H54 (cell line): ENCODE data around the gene ANKRD11.
A peak's percentile ranks its signal among the peaks of the same experiment; 100 is the strongest.

Experiments
- DNase-seq: peaks from one replicate; pipeline ENCODE4 v3.0.0; 2011; ENCODE audit warnings: low spot score, mixed read lengths; ENCODE audit not compliant: insufficient read length
- FAIRE-seq: peaks from 3 replicates; lab custom pipeline; 2011; peaks lifted over from hg19 to GRCh38; lab: Jason Lieb, UNC
- POLR2A ChIP-seq: IDR thresholded peaks from 2 replicates; pipeline ENCODE4 v1.6.1; 2011; ENCODE audit warnings: low read depth, mild to moderate bottlenecking, low read length

The ANKRD11 gene

GRCh38 chr16:89320782-89321501 lies 169.4 kb downstream of the ANKRD11 start:
- DNase-seq, result peak; percentile 47
- FAIRE-seq, result no peak
- TF ChIP-seq POLR2A, result no peak

- TF ChIP-seq POLR2A, result peak; percentile 22; the same call in 1 of the 2 replicates
- DNase-seq (peak; percentile 70), FAIRE-seq (no peak)
These were observed 170.2 kb downstream of the ANKRD11 start for GRCh38 chr16:89319886-89320781.

GRCh38 chr16:89319631-89319885 lies 170.8 kb downstream of the ANKRD11 start:
- no peak for TF ChIP-seq POLR2A
- DNase-seq (no peak), FAIRE-seq (no peak)

GRCh38 chr16:89318871-89319630 lies 171.3 kb downstream of the ANKRD11 start:
- no peak for TF ChIP-seq POLR2A
- no peak for DNase-seq
- FAIRE-seq, result no peak

GRCh38 chr16:89318430-89318758 lies 172.0 kb downstream of the ANKRD11 start:
- FAIRE-seq, result no peak
- no peak for DNase-seq
- TF ChIP-seq POLR2A, result no peak

- no peak for FAIRE-seq
- DNase-seq, result no peak
- no peak for TF ChIP-seq POLR2A
These were observed 172.5 kb downstream of the ANKRD11 start for GRCh38 chr16:89317729-89318429.

GRCh38 chr16:89317101-89317671 lies 173.2 kb downstream of the ANKRD11 start:
- DNase-seq, result no peak
- TF ChIP-seq POLR2A, result no peak
- FAIRE-seq, result no peak

- no peak for DNase-seq
- FAIRE-seq, result no peak
- TF ChIP-seq POLR2A, result no peak
These were observed 173.7 kb downstream of the ANKRD11 start for GRCh38 chr16:89316701-89317100.

GRCh38 chr16:89315791-89316581 lies 174.4 kb downstream of the ANKRD11 start:
- FAIRE-seq (no peak), DNase-seq (peak; percentile 95)
- TF ChIP-seq POLR2A, result no peak

GRCh38 chr16:89315271-89315670 lies 175.1 kb downstream of the ANKRD11 start:
- no peak for TF ChIP-seq POLR2A
- DNase-seq (no peak), FAIRE-seq (no peak)

- no peak for FAIRE-seq
- TF ChIP-seq POLR2A, result no peak
- DNase-seq, result no peak
These were observed 175.5 kb downstream of the ANKRD11 start for GRCh38 chr16:89314854-89315253.

- no peak for TF ChIP-seq POLR2A
- no peak for DNase-seq
- FAIRE-seq, result no peak
These were observed 176.0 kb downstream of the ANKRD11 start for GRCh38 chr16:89314357-89314756.
